Measurements from ENCODE around the gene MAPKBP1.
"Not testable (repeated sequence)": the region's sequence is repeated elsewhere in the genome, so short reads cannot be mapped to it uniquely, and the experiment has no call there.

The MAPKBP1 gene

DNA sequence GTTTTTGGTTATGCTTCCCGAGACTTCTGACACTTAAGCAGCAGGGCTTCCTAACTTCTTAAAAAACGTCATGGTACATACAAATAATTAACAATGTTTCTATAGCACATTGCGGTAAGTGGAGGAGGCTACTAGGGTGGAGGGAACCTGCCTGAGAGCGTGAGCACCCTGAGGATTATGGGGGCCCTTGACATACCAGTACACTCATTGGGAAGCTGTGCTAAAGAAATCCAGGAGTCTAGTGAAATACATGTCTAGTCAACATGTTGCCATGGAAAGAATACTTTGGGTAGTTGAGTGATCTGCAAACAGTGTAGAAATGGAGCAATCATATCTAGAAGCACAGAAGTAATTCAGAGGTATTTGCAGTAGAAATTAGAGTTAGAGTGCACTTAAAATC lies 39.2 kb upstream of the MAPKBP1 start:
- ChIA-PET POLR2A (ENCODE audit: low non-redundant PET) (no interaction called here), CTCF (no interaction called here)
- no peak for DNase-seq (ENCODE audit: low spot score)

DNA sequence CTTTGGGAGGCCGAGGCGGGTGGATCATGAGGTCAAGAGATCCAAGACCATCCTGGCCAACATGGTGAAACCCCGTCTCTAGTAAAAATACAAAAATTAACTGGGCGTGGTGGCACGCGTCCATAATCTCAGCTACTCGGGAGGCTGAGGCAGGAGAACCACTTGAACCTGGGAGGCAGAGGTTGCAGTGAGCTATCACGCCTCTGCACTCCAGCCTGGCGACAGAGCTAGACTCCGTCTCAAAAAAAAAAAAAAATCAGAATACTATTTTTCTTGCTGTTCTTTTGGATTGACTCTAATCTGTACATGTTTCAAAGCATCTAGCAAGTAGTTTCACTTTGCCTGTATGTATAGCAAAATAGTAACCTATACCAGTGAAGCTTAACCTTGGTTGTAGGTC lies 38.8 kb upstream of the MAPKBP1 start:
- POLR2A ChIA-PET (ENCODE audit: low non-redundant PET); H3K27ac ChIP-seq; DNase-seq (ENCODE audit: low spot score): not testable (repeated sequence)
- CTCF ChIA-PET = interaction anchor here (0.6 kb wide), 1 partner anchor 573 kb away, joined by 4 read pairs; no protein-coding TSS in a partner anchor

More for the DNA sequence above, 39.2 kb upstream of the MAPKBP1 start:
- H3K27ac ChIP-seq = no peak overlapping the region
- no peak for TF ChIP-seq CTCF (conservative IDR thresholded peaks at IDR 0.05; ENCODE audit: low read depth)

DNA sequence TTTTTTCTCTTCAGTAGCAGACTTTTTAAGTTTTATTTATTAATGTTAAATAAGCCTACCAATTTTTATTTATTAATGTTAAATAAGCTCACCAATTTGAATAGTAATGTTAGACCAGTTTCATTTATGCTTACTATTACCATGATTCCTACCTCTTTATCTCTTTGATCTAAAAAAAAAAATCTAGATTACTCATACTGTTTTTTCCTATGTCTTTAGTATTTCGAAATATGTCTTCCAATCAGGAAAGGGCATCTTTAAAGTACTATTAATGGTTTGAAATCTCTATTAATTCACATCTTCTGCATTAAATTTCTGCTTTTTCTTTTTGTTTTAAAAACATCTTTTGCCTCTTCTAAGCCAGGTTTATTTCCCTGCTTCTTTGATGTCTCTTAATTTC lies 27.5 kb upstream of the MAPKBP1 start:
- no peak overlapping the region for H3K27ac ChIP-seq
- peak; percentile 13 for DNase-seq (ENCODE audit: low spot score)
- no peak for TF ChIP-seq CTCF (conservative IDR thresholded peaks at IDR 0.05; ENCODE audit: low read depth)
- ChIA-PET POLR2A (ENCODE audit: low non-redundant PET) (no interaction called here), CTCF (no interaction called here)

- no peak overlapping the region for H3K27ac ChIP-seq
- no peak for DNase-seq (ENCODE audit: low spot score)
- TF ChIP-seq CTCF (conservative IDR thresholded peaks at IDR 0.05; ENCODE audit: low read depth) = no peak
- POLR2A ChIA-PET (ENCODE audit: low non-redundant PET) = no interaction called here
- CTCF ChIA-PET = no interaction called here
Observed at GRCh38 chr15:41756198-41756597, 18.1 kb upstream of the MAPKBP1 start.

DNA sequence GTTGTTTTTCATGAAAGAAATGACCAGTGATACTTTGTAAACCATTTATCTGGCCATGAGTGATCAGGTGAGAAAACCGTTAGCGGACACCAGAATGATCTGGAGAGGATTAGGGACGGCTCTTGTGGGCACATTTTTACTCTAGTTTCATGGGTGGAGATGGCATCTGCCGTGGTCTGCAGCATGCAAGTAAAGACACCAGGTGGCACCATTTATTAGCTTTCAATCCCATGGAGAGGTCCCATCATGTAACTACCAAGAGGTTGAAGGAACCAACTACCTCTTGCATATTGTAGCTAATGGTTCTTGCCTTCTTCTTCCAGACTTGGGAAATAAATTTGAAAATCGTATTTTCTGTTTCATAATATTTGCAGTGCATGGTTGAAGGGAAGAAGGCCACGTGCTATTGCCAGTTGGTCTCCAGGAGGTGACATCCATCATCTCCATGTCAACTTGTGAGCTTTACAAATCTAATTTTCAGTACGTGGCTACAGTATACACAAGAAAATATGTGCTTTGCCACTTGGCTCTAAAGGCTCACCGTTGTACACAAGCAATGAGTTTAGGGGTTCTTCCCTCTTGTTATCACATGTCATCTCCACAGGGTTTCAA lies 1.5 kb upstream of the MAPKBP1 start:
- peak; percentile 86 for TF ChIP-seq CTCF (conservative IDR thresholded peaks at IDR 0.05; ENCODE audit: low read depth)
- POLR2A ChIA-PET (ENCODE audit: low non-redundant PET) = interaction anchor here (0.8 to 1.7 kb wide), 2 partner anchors 38 to 122 kb away, joined by 3 to 4 read pairs; no protein-coding TSS in a partner anchor
- CTCF ChIA-PET = interaction anchor here (0.6 to 5.1 kb wide), 10 partner anchors 34 to 737 kb away, joined by 3 to 59 read pairs (median 4); no protein-coding TSS in a partner anchor
- peak; percentile 75 for DNase-seq (ENCODE audit: low spot score)
- H3K27ac ChIP-seq = peak overlapping the region; percentile 26; the same call in 1 of the 2 replicates

DNA sequence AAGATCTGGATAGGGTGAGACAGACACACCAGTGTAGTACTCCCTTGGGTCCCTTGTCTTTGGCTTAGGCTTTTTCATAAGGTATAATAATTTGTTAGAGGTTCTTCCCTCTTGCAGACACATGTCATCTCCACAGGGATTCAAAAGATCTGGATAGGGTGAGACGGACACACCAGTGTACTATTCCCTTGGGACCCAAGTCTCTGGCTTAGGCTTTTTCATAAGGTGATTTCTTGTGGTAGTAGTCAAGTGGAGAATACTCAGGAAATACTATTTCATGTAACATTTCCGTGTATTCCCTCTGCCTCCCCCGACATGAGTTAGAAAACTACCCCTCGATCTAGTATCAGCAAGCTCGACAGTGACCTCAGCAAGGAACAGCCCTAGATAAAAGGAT lies 954 bp upstream of the MAPKBP1 start:
- H3K27ac ChIP-seq = peak overlapping the region; percentile 94
- CTCF ChIA-PET = interaction anchor here (0.6 to 5.1 kb wide), 12 partner anchors 31 to 736 kb away, joined by 3 to 59 read pairs (median 5); no protein-coding TSS in a partner anchor
- no peak for DNase-seq (ENCODE audit: low spot score)
- POLR2A ChIA-PET (ENCODE audit: low non-redundant PET) = interaction anchor here (0.8 to 1.7 kb wide), 3 partner anchors 11 to 122 kb away, joined by 3 to 4 read pairs (median 3); no protein-coding TSS in a partner anchor
- no peak for TF ChIP-seq CTCF (conservative IDR thresholded peaks at IDR 0.05; ENCODE audit: low read depth)

- POLR2A ChIA-PET (ENCODE audit: low non-redundant PET) = interaction anchor here (0.6 to 1.7 kb wide), 7 partner anchors 10 to 131 kb away, joined by 3 to 5 read pairs (median 3); no protein-coding TSS in a partner anchor
- no peak for DNase-seq (ENCODE audit: low spot score)
- TF ChIP-seq CTCF (conservative IDR thresholded peaks at IDR 0.05; ENCODE audit: low read depth) = no peak
- peak overlapping the region; percentile 94 for H3K27ac ChIP-seq
- CTCF ChIA-PET = interaction anchor here (0.8 to 5.1 kb wide), 7 partner anchors 30 to 364 kb away, joined by 3 to 59 read pairs (median 7); no protein-coding TSS in a partner anchor
Observed at GRCh38 chr15:41773729-41774061, 589 bp upstream of the MAPKBP1 start.
